ENCODE data around the gene L2HGDH. TPM values are rescaled to one million over a fixed set of nuclear protein-coding genes. Genes with fewer than 3 reads are reported as not detected.

Gene L2HGDH
- total and polyA plus RNA-seq, 8 donors: 4.6 to 6.5 (median 6.4) TPM

DNA sequence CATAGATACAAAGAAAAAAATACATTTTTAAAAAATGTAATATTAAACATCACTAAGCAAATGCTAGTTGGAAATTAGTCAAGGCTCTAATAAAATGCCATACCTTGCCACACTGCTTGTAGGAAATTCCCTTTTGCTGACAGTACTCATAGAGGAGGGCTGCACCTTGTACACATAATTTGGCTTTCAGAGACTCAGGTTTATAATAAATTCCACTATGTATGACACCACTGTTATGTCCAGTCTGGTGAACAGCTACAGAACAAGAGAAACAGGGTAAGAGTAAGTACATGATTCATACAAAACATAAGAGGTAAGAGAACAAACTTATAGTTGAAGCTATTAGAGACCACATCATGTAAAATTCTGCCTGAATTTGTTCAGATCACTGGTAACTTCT lies 10.1 kb downstream of the L2HGDH start:
- Histone ChIP-seq H3K36me3 (no peaks in the 10 kb centered on the region), H3K4me1 (peaks cover 0 to 6% of the 10 kb centered on the region in 2 donors), H3K9me3 (no peaks in the 10 kb centered on the region), H3K4me3 (no peak overlapping the region), H3K27me3 (no peaks in the 10 kb centered on the region), H3K27ac (no peak overlapping the region)
- TF ChIP-seq, protein P1, sequence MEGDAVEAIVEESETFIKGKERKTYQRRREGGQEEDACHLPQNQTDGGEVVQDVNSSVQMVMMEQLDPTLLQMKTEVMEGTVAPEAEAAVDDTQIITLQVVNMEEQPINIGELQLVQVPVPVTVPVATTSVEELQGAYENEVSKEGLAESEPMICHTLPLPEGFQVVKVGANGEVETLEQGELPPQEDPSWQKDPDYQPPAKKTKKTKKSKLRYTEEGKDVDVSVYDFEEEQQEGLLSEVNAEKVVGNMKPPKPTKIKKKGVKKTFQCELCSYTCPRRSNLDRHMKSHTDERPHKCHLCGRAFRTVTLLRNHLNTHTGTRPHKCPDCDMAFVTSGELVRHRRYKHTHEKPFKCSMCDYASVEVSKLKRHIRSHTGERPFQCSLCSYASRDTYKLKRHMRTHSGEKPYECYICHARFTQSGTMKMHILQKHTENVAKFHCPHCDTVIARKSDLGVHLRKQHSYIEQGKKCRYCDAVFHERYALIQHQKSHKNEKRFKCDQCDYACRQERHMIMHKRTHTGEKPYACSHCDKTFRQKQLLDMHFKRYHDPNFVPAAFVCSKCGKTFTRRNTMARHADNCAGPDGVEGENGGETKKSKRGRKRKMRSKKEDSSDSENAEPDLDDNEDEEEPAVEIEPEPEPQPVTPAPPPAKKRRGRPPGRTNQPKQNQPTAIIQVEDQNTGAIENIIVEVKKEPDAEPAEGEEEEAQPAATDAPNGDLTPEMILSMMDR (IDR thresholded peaks at IDR 0.05): no peak
- DNase-seq (no peak), ATAC-seq (no peak)
- intact Hi-C loops (cut with DNase I): no loop called here

DNA sequence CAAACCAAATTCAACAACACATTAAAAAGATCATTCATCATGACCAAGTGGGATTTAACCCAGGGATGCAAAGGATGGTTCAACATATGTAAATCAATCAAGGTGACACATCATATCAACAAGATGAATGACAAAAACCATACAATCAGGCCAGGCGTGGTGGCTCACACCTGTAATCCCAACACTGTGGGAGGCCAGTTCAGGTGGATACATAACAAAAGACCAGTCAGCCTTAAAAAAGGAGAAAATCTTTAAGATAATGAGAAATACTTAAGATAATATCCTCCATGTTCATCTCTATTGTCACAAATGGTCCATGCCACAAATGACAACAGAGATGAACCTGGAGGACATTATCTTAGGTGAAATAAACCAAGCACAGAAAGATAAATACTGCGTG lies 12.4 kb downstream of the L2HGDH start:
- ATAC-seq: no peak
- Histone ChIP-seq H3K36me3 (no peaks in the 10 kb centered on the region), H3K27me3 (no peaks in the 10 kb centered on the region), H3K4me1 (peaks cover 0 to 6% of the 10 kb centered on the region in 2 donors), H3K4me3 (no peak overlapping the region), H3K9me3 (no peaks in the 10 kb centered on the region), H3K27ac (no peak overlapping the region)
- TF ChIP-seq, protein P1 (IDR thresholded peaks at IDR 0.05): no peak
- no peak for DNase-seq
- intact Hi-C loops (cut with DNase I): no loop called here

DNA sequence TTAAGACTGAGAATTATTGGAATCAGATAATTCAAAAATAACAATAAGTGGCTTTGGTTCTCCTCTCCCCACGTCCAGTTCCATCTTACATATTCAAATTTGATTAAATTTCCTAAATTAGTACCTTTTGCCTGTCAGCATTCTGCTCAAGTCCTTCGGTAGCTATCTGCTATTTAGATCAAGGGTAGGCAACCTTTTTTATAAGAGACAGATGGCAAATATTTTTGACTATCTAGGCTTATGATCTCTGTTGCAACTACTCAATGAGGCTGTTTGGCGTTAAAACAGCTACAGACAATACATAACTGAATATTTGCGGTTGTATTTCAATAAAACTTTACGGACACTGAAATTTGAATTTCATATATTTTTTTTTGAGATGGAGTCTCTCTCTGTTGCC lies 21.7 kb downstream of the L2HGDH start:
- no peak for DNase-seq
- ATAC-seq: no peak
- H3K36me3 ChIP-seq: peaks cover 0 to 5% of the 10 kb centered on the region in 2 donors
- intact Hi-C loops (cut with DNase I): no loop called here
- TF ChIP-seq, protein P1 (IDR thresholded peaks at IDR 0.05): no peak
- no peaks in the 10 kb centered on the region for H3K9me3 ChIP-seq
- H3K27me3 ChIP-seq: no peaks in the 10 kb centered on the region
- H3K4me1 ChIP-seq: no peaks in the 10 kb centered on the region
- H3K27ac ChIP-seq: no peak overlapping the region
- no peak overlapping the region for H3K4me3 ChIP-seq

DNA sequence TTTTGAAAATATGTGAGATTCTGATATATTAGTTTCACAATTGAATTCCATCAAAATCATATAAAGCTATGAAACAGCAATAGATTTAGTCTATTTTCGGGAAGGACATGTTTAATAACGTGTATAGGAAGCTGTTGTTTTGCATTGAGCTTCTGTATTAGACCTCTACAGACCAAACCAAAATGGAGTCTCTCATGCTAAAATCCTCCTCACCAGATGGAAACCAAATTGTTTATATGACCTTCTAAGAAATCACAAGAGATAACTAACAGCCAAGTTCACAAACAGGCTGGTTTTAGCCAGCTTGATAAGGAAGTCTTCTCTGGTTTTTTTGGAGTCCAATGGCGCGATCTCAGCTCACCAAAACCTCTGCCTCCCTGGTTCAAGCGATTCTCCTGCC lies 23.9 kb downstream of the L2HGDH start:
- no peaks in the 10 kb centered on the region for H3K4me1 ChIP-seq
- intact Hi-C loops (cut with DNase I): no loop called here
- no peaks in the 10 kb centered on the region for H3K9me3 ChIP-seq
- ATAC-seq (no peak), DNase-seq (no peak)
- no peaks in the 10 kb centered on the region for H3K36me3 ChIP-seq
- H3K27ac ChIP-seq: no peak overlapping the region
- H3K4me3 ChIP-seq: no peak overlapping the region
- H3K27me3 ChIP-seq: no peaks in the 10 kb centered on the region
- TF ChIP-seq, protein P1 (IDR thresholded peaks at IDR 0.05): no peak

DNA sequence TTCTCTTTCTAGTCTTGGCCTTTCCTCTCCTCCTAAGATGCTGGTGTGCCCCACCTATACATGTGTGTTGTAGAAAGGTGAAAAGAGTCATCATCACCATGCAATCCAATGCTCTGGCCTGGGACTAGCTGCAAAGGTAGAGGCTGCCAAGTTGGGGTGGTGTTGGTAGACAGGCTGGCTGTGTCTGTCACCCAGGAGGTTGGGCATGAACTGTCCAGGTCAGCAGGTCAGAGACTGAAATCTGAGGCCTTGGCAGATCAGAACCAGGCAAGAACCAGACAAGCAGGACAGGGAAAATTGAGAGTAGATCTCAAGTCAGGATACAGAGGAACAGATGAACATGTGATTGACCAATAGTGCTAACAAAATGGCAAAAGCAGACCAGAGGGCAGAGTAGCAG lies 26.2 kb downstream of the L2HGDH start:
- Histone ChIP-seq H3K4me1 (no peaks in the 10 kb centered on the region), H3K36me3 (peaks cover 0 to 4% of the 10 kb centered on the region in 2 donors), H3K27ac (no peak overlapping the region), H3K27me3 (no peaks in the 10 kb centered on the region), H3K9me3 (no peaks in the 10 kb centered on the region), H3K4me3 (no peak overlapping the region)
- ATAC-seq (no peak), DNase-seq (no peak)
- intact Hi-C loops (cut with DNase I): no loop called here
- TF ChIP-seq, protein P1 (IDR thresholded peaks at IDR 0.05): no peak
